ENCODE results near the gene CATSPERE. TPM values are rescaled to one million over a fixed set of nuclear protein-coding genes. Genes with fewer than 3 reads are reported as not detected.

Gene CATSPERE
- total and polyA plus RNA-seq, 2 donors (not counting 3 experiments of a cell fraction or from before 2014, with no cell fraction given): 0.61 to 1.9 TPM

GRCh38 chr1:244557565-244557964 is 96.5 kb downstream of the CATSPERE start:
- H3K27me3 ChIP-seq (ENCODE audit: control insufficient read depth in 2 of 2, insufficient read depth in 2 of 2, low read length in 2 of 2): no peaks in the 10 kb centered on the region
- no peak overlapping the region for H3K9ac ChIP-seq (replicated peaks; ENCODE audit: extremely low read depth, insufficient read depth, low read length)
- ChIA-PET POLR2A (no interaction called here), CTCF (interaction anchor here (1.0 kb wide), 1 partner anchor 46 kb away, joined by 3 read pairs; no protein-coding TSS in a partner anchor)
- no peak for FAIRE-seq
- no TSS peak for BruUV-seq (replicated peaks)
- no peaks in the 10 kb centered on the region for H4K20me1 ChIP-seq (replicated peaks; ENCODE audit: control insufficient read depth, extremely low read depth, insufficient read depth, low read length)
- TF ChIP-seq MAX (IDR thresholded peaks at IDR 0.05; ENCODE audit: insufficient read depth, insufficient read length) (no peak), MYC (IDR thresholded peaks at IDR 0.05; ENCODE audit: low read depth, low read length) (no peak), GATA2 (IDR thresholded peaks at IDR 0.05; ENCODE audit: insufficient read depth, insufficient read length, low read depth, low read length) (no peak), JUN (IDR thresholded peaks at IDR 0.05; ENCODE audit: borderline replicate concordance, insufficient read depth, insufficient read length, low read depth) (no peak), CTCF (IDR thresholded peaks at IDR 0.05; ENCODE audit: extremely low read depth in 1 of 2, insufficient read depth in 1 of 2, low read depth in 1 of 2, low read length in 2 of 2) (no peak), POLR2A (IDR thresholded peaks at IDR 0.05; ENCODE audit: low read depth, low read length) (no peak), EZH2 (IDR thresholded peaks at IDR 0.05; ENCODE audit: borderline replicate concordance, low read depth, low read length, severe bottlenecking) (no peak), POLR2AphosphoS5 (IDR thresholded peaks at IDR 0.05; ENCODE audit: insufficient read depth, low read depth, low read length) (no peak), FOS (IDR thresholded peaks at IDR 0.05; ENCODE audit: borderline replicate concordance, insufficient read depth, low read length) (no peak)
- no peak overlapping the region for H3K27ac ChIP-seq (ENCODE audit: insufficient read depth, low read depth, low read length)
- dilution Hi-C loops (cut with MboI; ENCODE audit: extremely low pct_ligation_motif_present, low sequenced_read_pairs) (no loop called here), intact Hi-C loops (cut with micrococcal nuclease) (no loop called here)
- H3K4me1 ChIP-seq (ENCODE audit: control insufficient read depth, extremely low read depth, insufficient read depth, low read length): no peaks in the 10 kb centered on the region
- DNase-seq (ENCODE audit: low read depth, low spot score): no peak
- no peaks in the 10 kb centered on the region for H3K36me3 ChIP-seq (ENCODE audit: control insufficient read depth in 2 of 2, extremely low read depth in 1 of 2, insufficient read depth in 2 of 2, low read length in 2 of 2)
- H3K9me1 ChIP-seq (replicated peaks; ENCODE audit: control insufficient read depth, extremely low read depth, insufficient read depth, low read length): no peaks in the 10 kb centered on the region
- no peaks in the 10 kb centered on the region for H3K79me2 ChIP-seq (ENCODE audit: control insufficient read depth, insufficient read depth, low read length)
- no peak overlapping the region for H2AFZ ChIP-seq (ENCODE audit: low read depth, low read length)
- no peak overlapping the region for H3K4me2 ChIP-seq (ENCODE audit: insufficient read depth, low read length)
- H3K9me3 ChIP-seq (replicated peaks; ENCODE audit: control insufficient read depth, insufficient read depth, low read length): no peaks in the 10 kb centered on the region
- H3K4me3 ChIP-seq (replicated peaks in 1 of 3; ENCODE audit: insufficient read depth in 1 of 3, low read depth in 1 of 3, low read length in 3 of 3): no peak overlapping the region

Data from endothelial cell of umbilical vein (primary cell).